Ishikawa (cell line): Measurements from ENCODE around the gene CALM3.

Experiments
- CEBPB ChIP-seq: IDR thresholded peaks from 2 replicates; pipeline ENCODE4 v1.6.1; 2012
- EP300 ChIP-seq: IDR thresholded peaks from 2 replicates; pipeline ENCODE4 v1.6.1; 2012; ENCODE audit warnings: borderline replicate concordance
- FOXM1 ChIP-seq: IDR thresholded peaks from 2 replicates; pipeline ENCODE4 v1.6.1; 2012; ENCODE audit warnings: low read depth, borderline replicate concordance
- TAF1 ChIP-seq: IDR thresholded peaks from 2 replicates; pipeline ENCODE4 v1.6.1; 2012; ENCODE audit warnings: low read depth, mild to moderate bottlenecking
- TCF12 ChIP-seq: IDR thresholded peaks from 2 replicates; pipeline ENCODE4 v1.6.1; 2012; ENCODE audit warnings: low read depth
- TEAD4 ChIP-seq: IDR thresholded peaks from 2 replicates; pipeline ENCODE4 v1.6.1; 2012
- YY1 ChIP-seq: IDR thresholded peaks from 2 replicates; pipeline ENCODE4 v1.6.1; 2012; ENCODE audit warnings: low read depth
- TF ChIP-seq, protein P1 (sequence below): IDR thresholded peaks from 2 replicates; pipeline ENCODE4 v1.6.1; 2012
- TF ChIP-seq, protein P2 (sequence below): IDR thresholded peaks from 2 replicates; pipeline ENCODE4 v1.6.1; 2012; ENCODE audit warnings: low read depth, mild to moderate bottlenecking
- TF ChIP-seq, protein P3 (sequence below): IDR thresholded peaks from 2 replicates; pipeline ENCODE4 v1.6.1; 2012

DNA sequence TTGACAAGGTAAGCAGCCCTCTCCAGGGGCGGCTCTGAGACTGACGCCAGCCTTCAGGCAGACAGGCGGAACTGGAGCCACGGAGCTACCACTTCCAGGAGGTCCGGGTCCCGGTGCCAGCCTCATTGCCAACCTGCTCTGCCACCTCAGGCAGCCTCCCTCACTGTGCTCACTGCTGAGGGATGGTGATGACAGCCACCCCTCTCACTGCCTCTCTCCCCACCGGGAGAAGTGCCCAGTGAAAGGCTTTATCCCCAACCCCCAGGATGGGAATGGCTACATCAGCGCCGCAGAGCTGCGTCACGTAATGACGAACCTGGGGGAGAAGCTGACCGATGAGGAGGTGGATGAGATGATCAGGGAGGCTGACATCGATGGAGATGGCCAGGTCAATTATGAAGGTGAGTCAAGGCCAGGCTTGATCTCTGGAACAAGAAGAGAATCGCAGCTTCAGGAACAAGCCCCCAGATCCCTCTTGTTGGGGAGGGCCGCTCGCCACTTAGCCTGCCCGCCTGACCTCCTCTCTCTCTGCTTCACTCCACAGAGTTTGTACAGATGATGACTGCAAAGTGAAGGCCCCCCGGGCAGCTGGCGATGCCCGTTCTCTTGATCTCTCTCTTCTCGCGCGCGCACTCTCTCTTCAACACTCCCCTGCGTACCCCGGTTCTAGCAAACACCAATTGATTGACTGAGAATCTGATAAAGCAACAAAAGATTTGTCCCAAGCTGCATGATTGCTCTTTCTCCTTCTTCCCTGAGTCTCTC lies 7.6 kb downstream of the CALM3 start:
- TF ChIP-seq, protein P1, sequence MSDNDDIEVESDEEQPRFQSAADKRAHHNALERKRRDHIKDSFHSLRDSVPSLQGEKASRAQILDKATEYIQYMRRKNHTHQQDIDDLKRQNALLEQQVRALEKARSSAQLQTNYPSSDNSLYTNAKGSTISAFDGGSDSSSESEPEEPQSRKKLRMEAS, result no peak
- TF ChIP-seq, protein P2, sequence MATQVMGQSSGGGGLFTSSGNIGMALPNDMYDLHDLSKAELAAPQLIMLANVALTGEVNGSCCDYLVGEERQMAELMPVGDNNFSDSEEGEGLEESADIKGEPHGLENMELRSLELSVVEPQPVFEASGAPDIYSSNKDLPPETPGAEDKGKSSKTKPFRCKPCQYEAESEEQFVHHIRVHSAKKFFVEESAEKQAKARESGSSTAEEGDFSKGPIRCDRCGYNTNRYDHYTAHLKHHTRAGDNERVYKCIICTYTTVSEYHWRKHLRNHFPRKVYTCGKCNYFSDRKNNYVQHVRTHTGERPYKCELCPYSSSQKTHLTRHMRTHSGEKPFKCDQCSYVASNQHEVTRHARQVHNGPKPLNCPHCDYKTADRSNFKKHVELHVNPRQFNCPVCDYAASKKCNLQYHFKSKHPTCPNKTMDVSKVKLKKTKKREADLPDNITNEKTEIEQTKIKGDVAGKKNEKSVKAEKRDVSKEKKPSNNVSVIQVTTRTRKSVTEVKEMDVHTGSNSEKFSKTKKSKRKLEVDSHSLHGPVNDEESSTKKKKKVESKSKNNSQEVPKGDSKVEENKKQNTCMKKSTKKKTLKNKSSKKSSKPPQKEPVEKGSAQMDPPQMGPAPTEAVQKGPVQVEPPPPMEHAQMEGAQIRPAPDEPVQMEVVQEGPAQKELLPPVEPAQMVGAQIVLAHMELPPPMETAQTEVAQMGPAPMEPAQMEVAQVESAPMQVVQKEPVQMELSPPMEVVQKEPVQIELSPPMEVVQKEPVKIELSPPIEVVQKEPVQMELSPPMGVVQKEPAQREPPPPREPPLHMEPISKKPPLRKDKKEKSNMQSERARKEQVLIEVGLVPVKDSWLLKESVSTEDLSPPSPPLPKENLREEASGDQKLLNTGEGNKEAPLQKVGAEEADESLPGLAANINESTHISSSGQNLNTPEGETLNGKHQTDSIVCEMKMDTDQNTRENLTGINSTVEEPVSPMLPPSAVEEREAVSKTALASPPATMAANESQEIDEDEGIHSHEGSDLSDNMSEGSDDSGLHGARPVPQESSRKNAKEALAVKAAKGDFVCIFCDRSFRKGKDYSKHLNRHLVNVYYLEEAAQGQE, result no peak
- no peak for TF ChIP-seq YY1
- TF ChIP-seq, protein P3, sequence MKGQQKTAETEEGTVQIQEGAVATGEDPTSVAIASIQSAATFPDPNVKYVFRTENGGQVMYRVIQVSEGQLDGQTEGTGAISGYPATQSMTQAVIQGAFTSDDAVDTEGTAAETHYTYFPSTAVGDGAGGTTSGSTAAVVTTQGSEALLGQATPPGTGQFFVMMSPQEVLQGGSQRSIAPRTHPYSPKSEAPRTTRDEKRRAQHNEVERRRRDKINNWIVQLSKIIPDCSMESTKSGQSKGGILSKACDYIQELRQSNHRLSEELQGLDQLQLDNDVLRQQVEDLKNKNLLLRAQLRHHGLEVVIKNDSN, result no peak
- TF ChIP-seq FOXM1, result no peak
- TF ChIP-seq EP300, result no peak
- no peak for TF ChIP-seq TCF12
- no peak for TF ChIP-seq CEBPB
- TF ChIP-seq TAF1, result no peak
- TF ChIP-seq TEAD4, result no peak
